ENCODE results near the gene CMIP. TPM values are rescaled to one million over a fixed set of nuclear protein-coding genes. Genes with fewer than 3 reads are reported as not detected.

The CMIP gene
- total and polyA plus RNA-seq, 10 of the 15 experiments (the other 5 are each of a cell fraction or from before 2014, with no cell fraction given), result 1.2 to 43.2 (median 4.4) TPM

GRCh38 chr16:81570151-81570846 lies 125.7 kb downstream of the CMIP start:
- Histone ChIP-seq H4K20me1 (ENCODE audit: control insufficient read depth, insufficient read depth) (no peaks in the 10 kb centered on the region), H3K4me1 (ENCODE audit: control insufficient read depth, insufficient read depth, low read length) (no peaks in the 10 kb centered on the region), H3K79me2 (ENCODE audit: control insufficient read depth, insufficient read depth, low read length) (no peaks in the 10 kb centered on the region; the same call in none of the 2 replicates), H3K27me3 (replicated peaks in 1 of 2; ENCODE audit: control insufficient read depth in 2 of 2, insufficient read depth in 2 of 2, low read length in 1 of 2) (no peaks in the 10 kb centered on the region), H3K9ac (ENCODE audit: control insufficient read depth, insufficient read depth, low read length) (no peak overlapping the region), H3K4me3 (no peak overlapping the region), H2AFZ (ENCODE audit: control insufficient read depth, low read depth, low read length) (no peak overlapping the region), H3K4me2 (ENCODE audit: control insufficient read depth, insufficient read depth) (no peak overlapping the region), H3K9me3 (replicated peaks; ENCODE audit: control insufficient read depth, insufficient read depth, low read length) (no peaks in the 10 kb centered on the region; the same call in 2 of the 3 replicates), H3K36me3 (ENCODE audit: control insufficient read depth in 2 of 2, insufficient read depth in 2 of 2, low read length in 1 of 2) (peaks cover 0 to 2% of the 10 kb centered on the region in 2 experiments; a peak in 3 of 4 replicates), H3K27ac (ENCODE audit: control insufficient read depth, insufficient read depth) (no peak overlapping the region)
- ChIA-PET SMC1A (ENCODE audit: uncharacterized antibody, unreplicated experiment) (no interaction called here), CTCF (no interaction called here), POLR2A (no interaction called here), RAD21 (ENCODE audit: unreplicated experiment) (no interaction called here)
- WGBS (ENCODE audit: insufficient coverage, insufficient replicate concordance, low lambda C conversion rate, missing lambda C conversion rate), result 83% methylated on average over 18 of the region's 18 CpGs
- TF ChIP-seq RFX5 (IDR thresholded peaks at IDR 0.05; ENCODE audit: low read depth, low read length) (no peak), JUNB (IDR thresholded peaks at IDR 0.05) (no peak), RAD51 (IDR thresholded peaks at IDR 0.05) (no peak), SMAD5 (IDR thresholded peaks at IDR 0.05; ENCODE audit: low read depth) (no peak), SIX5 (IDR thresholded peaks at IDR 0.05; ENCODE audit: low read depth, low read length, severe bottlenecking) (no peak), MYB (IDR thresholded peaks at IDR 0.05; ENCODE audit: borderline replicate concordance, low read depth, low read length) (no peak), RELB (IDR thresholded peaks at IDR 0.05; ENCODE audit: low read depth) (no peak), NFYA (IDR thresholded peaks at IDR 0.05; ENCODE audit: borderline replicate concordance, low read depth, low read length) (no peak), GABPA (IDR thresholded peaks at IDR 0.05; ENCODE audit: low read depth) (no peak), DPF2 (IDR thresholded peaks at IDR 0.05) (no peak), ATF2 (IDR thresholded peaks at IDR 0.05; ENCODE audit: low read length) (no peak), STAT3 (IDR thresholded peaks at IDR 0.05; ENCODE audit: low read depth, low read length) (no peak), ZBTB4 (CRISPR knock-in tag; IDR thresholded peaks at IDR 0.05) (no peak), E2F8 (IDR thresholded peaks at IDR 0.05; ENCODE audit: low read depth, partially characterized antibody) (no peak), ZNF622 (IDR thresholded peaks at IDR 0.05) (no peak)
- no TSS peak for BruUV-seq (replicated peaks)
- DNase-seq (ENCODE audit: low read depth, low spot score) (no peak), FAIRE-seq (no peak), ATAC-seq (no peak)
- intact Hi-C loops (cut with micrococcal nuclease; ENCODE audit: unreplicated experiment), result no loop called here
- in situ Hi-C loops (cut with MboI), result no loop called here

All from GM12878 (cell line).